Measurements from ENCODE around the gene NEK9.

Gene NEK9

GRCh38 chr14:75121552-75121951 lies 5.3 kb downstream of the NEK9 start:
- no peak for DNase-seq
- Histone ChIP-seq H3K27ac (no peak overlapping the region), H3K4me3 (no peak overlapping the region), H3K27me3 (no peaks in the 10 kb centered on the region), H3K9me3 (no peaks in the 10 kb centered on the region), H3K36me3 (peaks cover 41 to 46% (median 42%) of the 10 kb centered on the region in 3 donors), H3K4me1 (peaks cover 2 to 27% (median 12%) of the 10 kb centered on the region in 4 donors)
- TF ChIP-seq, protein P1, sequence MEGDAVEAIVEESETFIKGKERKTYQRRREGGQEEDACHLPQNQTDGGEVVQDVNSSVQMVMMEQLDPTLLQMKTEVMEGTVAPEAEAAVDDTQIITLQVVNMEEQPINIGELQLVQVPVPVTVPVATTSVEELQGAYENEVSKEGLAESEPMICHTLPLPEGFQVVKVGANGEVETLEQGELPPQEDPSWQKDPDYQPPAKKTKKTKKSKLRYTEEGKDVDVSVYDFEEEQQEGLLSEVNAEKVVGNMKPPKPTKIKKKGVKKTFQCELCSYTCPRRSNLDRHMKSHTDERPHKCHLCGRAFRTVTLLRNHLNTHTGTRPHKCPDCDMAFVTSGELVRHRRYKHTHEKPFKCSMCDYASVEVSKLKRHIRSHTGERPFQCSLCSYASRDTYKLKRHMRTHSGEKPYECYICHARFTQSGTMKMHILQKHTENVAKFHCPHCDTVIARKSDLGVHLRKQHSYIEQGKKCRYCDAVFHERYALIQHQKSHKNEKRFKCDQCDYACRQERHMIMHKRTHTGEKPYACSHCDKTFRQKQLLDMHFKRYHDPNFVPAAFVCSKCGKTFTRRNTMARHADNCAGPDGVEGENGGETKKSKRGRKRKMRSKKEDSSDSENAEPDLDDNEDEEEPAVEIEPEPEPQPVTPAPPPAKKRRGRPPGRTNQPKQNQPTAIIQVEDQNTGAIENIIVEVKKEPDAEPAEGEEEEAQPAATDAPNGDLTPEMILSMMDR (IDR thresholded peaks at IDR 0.05): no peak
- intact Hi-C loops (cut with DNase I; ENCODE audit: low total_unique reads): no loop called here

GRCh38 chr14:75120541-75121291 lies 6.1 kb downstream of the NEK9 start:
- no peak for DNase-seq
- Histone ChIP-seq H3K27ac (no peak overlapping the region), H3K27me3 (no peaks in the 10 kb centered on the region), H3K9me3 (no peaks in the 10 kb centered on the region), H3K4me1 (peaks cover 0 to 21% (median 7%) of the 10 kb centered on the region in 4 donors), H3K36me3 (peaks cover 50 to 53% (median 51%) of the 10 kb centered on the region in 3 donors), H3K4me3 (no peak overlapping the region)
- TF ChIP-seq, protein P1 (IDR thresholded peaks at IDR 0.05): no peak
- intact Hi-C loops (cut with DNase I; ENCODE audit: low total_unique reads): no loop called here

GRCh38 chr14:75119056-75119455 lies 7.8 kb downstream of the NEK9 start:
- Histone ChIP-seq H3K4me1 (peaks cover 0 to 4% (median 0%) of the 10 kb centered on the region in 4 donors), H3K36me3 (peaks cover 64 to 67% (median 65%) of the 10 kb centered on the region in 3 donors), H3K27ac (no peak overlapping the region), H3K9me3 (no peaks in the 10 kb centered on the region), H3K27me3 (no peaks in the 10 kb centered on the region), H3K4me3 (no peak overlapping the region)
- intact Hi-C loops (cut with DNase I; ENCODE audit: low total_unique reads): no loop called here
- TF ChIP-seq, protein P1 (IDR thresholded peaks at IDR 0.05): no peak
- no peak for DNase-seq

DNA sequence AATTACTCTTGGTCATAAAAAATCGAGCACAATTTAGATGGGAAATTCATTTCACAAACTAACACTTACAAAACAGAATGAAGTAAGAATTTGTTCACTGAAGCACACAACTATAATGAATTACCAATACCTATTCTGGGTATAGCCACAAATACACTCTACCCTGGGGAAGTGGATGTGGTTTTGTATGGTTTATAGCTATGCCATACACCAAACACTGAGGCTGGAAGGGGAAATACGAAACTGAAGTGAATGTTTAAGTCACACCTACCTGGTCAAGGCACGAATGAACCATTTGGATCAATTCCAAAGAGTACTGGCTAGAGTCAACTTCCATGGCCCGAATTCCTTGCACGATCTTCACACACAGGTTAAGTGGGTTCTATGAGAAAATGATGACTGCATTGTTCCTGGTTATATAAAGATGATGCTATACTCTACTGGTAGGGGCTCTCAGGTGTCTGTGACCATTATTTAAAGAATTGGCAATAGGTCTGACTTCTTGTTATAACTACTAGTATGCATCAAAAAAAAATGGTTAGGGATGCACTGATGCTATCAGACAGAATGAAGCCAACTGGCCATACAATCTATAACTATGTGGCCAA lies 12.8 kb downstream of the NEK9 start:
- TF ChIP-seq, protein P1 (IDR thresholded peaks at IDR 0.05): no peak
- Histone ChIP-seq H3K36me3 (peaks cover 85 to 96% (median 92%) of the 10 kb centered on the region in 3 donors), H3K9me3 (no peaks in the 10 kb centered on the region), H3K27ac (no peak overlapping the region), H3K4me3 (no peak overlapping the region), H3K4me1 (no peaks in the 10 kb centered on the region), H3K27me3 (no peaks in the 10 kb centered on the region)
- intact Hi-C loops (cut with DNase I; ENCODE audit: low total_unique reads): no loop called here
- no peak for DNase-seq

GRCh38 chr14:75109877-75110276 lies 17.0 kb downstream of the NEK9 start:
- peaks cover 83 to 99% (median 96%) of the 10 kb centered on the region in 3 donors for H3K36me3 ChIP-seq

More at GRCh38 chr14:75109877-75110276, 17.0 kb downstream of the NEK9 start:
- H3K4me3 ChIP-seq: no peak overlapping the region
- intact Hi-C loops (cut with DNase I; ENCODE audit: low total_unique reads): no loop called here
- H3K27me3 ChIP-seq: no peaks in the 10 kb centered on the region
- no peaks in the 10 kb centered on the region for H3K4me1 ChIP-seq
- no peak overlapping the region for H3K27ac ChIP-seq
- no peak for DNase-seq
- TF ChIP-seq, protein P1 (IDR thresholded peaks at IDR 0.05): no peak
- no peaks in the 10 kb centered on the region for H3K9me3 ChIP-seq
